ENCODE data around the gene SEMA3F. TPM values are rescaled to one million over a fixed set of nuclear protein-coding genes. Genes with fewer than 3 reads are reported as not detected.

The SEMA3F gene
- total and polyA plus RNA-seq, 2 donors (not counting 3 experiments of a cell fraction or from before 2014, with no cell fraction given) = 65.8 to 99.1 TPM

GRCh38 chr3:50160561-50160983 lies 5.4 kb downstream of the SEMA3F start:
- Histone ChIP-seq H3K36me3 (ENCODE audit: control insufficient read depth in 2 of 2, extremely low read depth in 1 of 2, insufficient read depth in 2 of 2, low read length in 2 of 2) (peaks cover 0 to 9% of the 10 kb centered on the region in 2 experiments), H3K4me3 (replicated peaks in 1 of 3; ENCODE audit: insufficient read depth in 1 of 3, low read depth in 1 of 3, low read length in 3 of 3) (no peak overlapping the region), H2AFZ (ENCODE audit: low read depth, low read length) (no peak overlapping the region), H3K4me2 (ENCODE audit: insufficient read depth, low read length) (peak overlapping the region; percentile 11), H3K9me3 (replicated peaks; ENCODE audit: control insufficient read depth, insufficient read depth, low read length) (no peaks in the 10 kb centered on the region), H3K27me3 (ENCODE audit: control insufficient read depth in 2 of 2, insufficient read depth in 2 of 2, low read length in 2 of 2) (no peaks in the 10 kb centered on the region), H3K4me1 (ENCODE audit: control insufficient read depth, extremely low read depth, insufficient read depth, low read length) (peaks cover 98% of the 10 kb centered on the region), H3K9me1 (replicated peaks; ENCODE audit: control insufficient read depth, extremely low read depth, insufficient read depth, low read length) (no peaks in the 10 kb centered on the region), H3K79me2 (ENCODE audit: control insufficient read depth, insufficient read depth, low read length) (peaks cover 73% of the 10 kb centered on the region), H3K9ac (replicated peaks; ENCODE audit: extremely low read depth, insufficient read depth, low read length) (no peak overlapping the region), H3K27ac (ENCODE audit: insufficient read depth, low read depth, low read length) (peak overlapping the region; percentile 34), H4K20me1 (replicated peaks; ENCODE audit: control insufficient read depth, extremely low read depth, insufficient read depth, low read length) (no peaks in the 10 kb centered on the region)
- intact Hi-C loops (cut with micrococcal nuclease) (no loop called here), dilution Hi-C loops (cut with MboI; ENCODE audit: extremely low pct_ligation_motif_present, low sequenced_read_pairs) (no loop called here)
- FAIRE-seq = peak; percentile 83
- ChIA-PET CTCF (interaction anchor here (0.8 to 1.4 kb wide), 2 partner anchors 12 to 31 kb away, joined by 3 read pairs; partner anchors contain the start of gene GNAT1), POLR2A (no interaction called here)
- TF ChIP-seq POLR2AphosphoS5 (IDR thresholded peaks at IDR 0.05; ENCODE audit: insufficient read depth, low read depth, low read length) = peak; percentile 36
- no peak for TF ChIP-seq JUN (IDR thresholded peaks at IDR 0.05; ENCODE audit: borderline replicate concordance, insufficient read depth, insufficient read length, low read depth)
- peak; percentile 1 for TF ChIP-seq POLR2A (IDR thresholded peaks at IDR 0.05; ENCODE audit: low read depth, low read length)
- no TSS peak for BruUV-seq (replicated peaks)
- peak; percentile 42 for DNase-seq (ENCODE audit: low read depth, low spot score)

GRCh38 chr3:50161320-50161719 lies 6.2 kb downstream of the SEMA3F start:
- Histone ChIP-seq H3K36me3 (ENCODE audit: control insufficient read depth in 2 of 2, extremely low read depth in 1 of 2, insufficient read depth in 2 of 2, low read length in 2 of 2) (peaks cover 0 to 9% of the 10 kb centered on the region in 2 experiments), H3K4me1 (ENCODE audit: control insufficient read depth, extremely low read depth, insufficient read depth, low read length) (peaks cover 98% of the 10 kb centered on the region), H3K27ac (ENCODE audit: insufficient read depth, low read depth, low read length) (peak overlapping the region; percentile 34), H4K20me1 (replicated peaks; ENCODE audit: control insufficient read depth, extremely low read depth, insufficient read depth, low read length) (no peaks in the 10 kb centered on the region), H3K9me3 (replicated peaks; ENCODE audit: control insufficient read depth, insufficient read depth, low read length) (no peaks in the 10 kb centered on the region), H2AFZ (ENCODE audit: low read depth, low read length) (no peak overlapping the region), H3K79me2 (ENCODE audit: control insufficient read depth, insufficient read depth, low read length) (peaks cover 65% of the 10 kb centered on the region), H3K27me3 (ENCODE audit: control insufficient read depth in 2 of 2, insufficient read depth in 2 of 2, low read length in 2 of 2) (no peaks in the 10 kb centered on the region), H3K9ac (replicated peaks; ENCODE audit: extremely low read depth, insufficient read depth, low read length) (no peak overlapping the region), H3K4me2 (ENCODE audit: insufficient read depth, low read length) (peak overlapping the region; percentile 11), H3K9me1 (replicated peaks; ENCODE audit: control insufficient read depth, extremely low read depth, insufficient read depth, low read length) (no peaks in the 10 kb centered on the region), H3K4me3 (replicated peaks in 1 of 3; ENCODE audit: insufficient read depth in 1 of 3, low read depth in 1 of 3, low read length in 3 of 3) (no peak overlapping the region)
- TF ChIP-seq POLR2AphosphoS5 (IDR thresholded peaks at IDR 0.05; ENCODE audit: insufficient read depth, low read depth, low read length) (no peak), GATA2 (IDR thresholded peaks at IDR 0.05; ENCODE audit: insufficient read depth, insufficient read length, low read depth, low read length) (no peak), MAX (IDR thresholded peaks at IDR 0.05; ENCODE audit: insufficient read depth, insufficient read length) (no peak), POLR2A (IDR thresholded peaks at IDR 0.05; ENCODE audit: low read depth, low read length) (no peak), MYC (IDR thresholded peaks at IDR 0.05; ENCODE audit: low read depth, low read length) (no peak), FOS (IDR thresholded peaks at IDR 0.05; ENCODE audit: borderline replicate concordance, insufficient read depth, low read length) (no peak), CTCF (IDR thresholded peaks at IDR 0.05; ENCODE audit: extremely low read depth in 1 of 2, insufficient read depth in 1 of 2, low read depth in 1 of 2, low read length in 2 of 2) (no peak)
- CTCF ChIA-PET = interaction anchor here (0.8 to 1.4 kb wide), 3 partner anchors 11 to 30 kb away, joined by 3 read pairs; partner anchors contain the start of gene GNAT1
- DNase-seq (ENCODE audit: low read depth, low spot score) (no peak), FAIRE-seq (peak; percentile 35)
- intact Hi-C loops (cut with micrococcal nuclease) (no loop called here), dilution Hi-C loops (cut with MboI; ENCODE audit: extremely low pct_ligation_motif_present, low sequenced_read_pairs) (no loop called here)
- BruUV-seq (replicated peaks) = no TSS peak
- POLR2A ChIA-PET = no interaction called here

All from endothelial cell of umbilical vein (primary cell).